Measurements from ENCODE around the gene PROKR2. TPM values are rescaled to one million over a fixed set of nuclear protein-coding genes. Genes with fewer than 3 reads are reported as not detected.

Gene PROKR2
- total and polyA plus RNA-seq, 9 of the 15 experiments (the other 6 are each of a cell fraction or from before 2014, with no cell fraction given) = not detected

DNA sequence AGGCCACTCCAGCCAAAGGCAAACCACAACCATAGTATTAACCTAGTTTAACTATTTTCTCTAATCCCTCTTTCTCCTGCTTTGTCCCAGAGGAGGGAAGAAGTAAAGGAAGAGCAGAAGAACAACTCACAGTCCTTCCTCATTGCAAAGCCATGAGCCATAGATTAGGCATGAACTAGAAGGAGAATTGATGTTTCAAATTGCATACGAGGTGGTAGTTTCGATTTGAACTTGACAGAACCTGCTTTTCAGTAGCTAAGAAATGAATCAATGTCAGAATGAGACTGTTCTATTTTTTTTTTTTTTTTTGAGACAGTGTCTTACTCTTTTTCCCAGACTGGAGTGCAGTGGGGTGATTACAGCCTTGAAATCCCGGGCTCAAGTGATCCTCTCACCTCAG lies 48.3 kb downstream of the PROKR2 start:
- FAIRE-seq = no peak
- POLR2A ChIA-PET = no interaction called here
- 0% methylated on average over 2 of the region's 3 CpGs for WGBS (ENCODE audit: insufficient coverage, low coverage, missing lambda C conversion rate)

DNA sequence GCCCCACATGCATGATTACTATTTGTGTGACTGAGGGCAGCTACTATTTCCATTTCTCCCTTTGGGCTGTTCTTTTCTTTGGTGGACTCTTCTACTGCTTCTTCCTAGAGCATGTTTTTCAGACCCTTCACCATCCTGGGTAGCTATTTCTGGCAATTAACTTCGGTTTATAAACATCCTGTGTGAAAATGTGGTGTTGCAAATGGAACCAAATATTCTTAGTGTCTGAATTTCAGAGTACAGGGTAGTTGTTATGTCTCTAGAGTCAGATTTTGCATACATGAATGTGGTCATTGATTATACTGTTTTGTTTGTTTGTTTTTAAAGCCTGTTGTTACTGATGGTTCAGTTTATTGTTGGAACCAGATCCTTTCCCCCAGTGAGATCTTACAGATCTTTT lies 49.7 kb downstream of the PROKR2 start:
- Histone ChIP-seq H4K20me1 (replicated peaks; ENCODE audit: control insufficient read depth, insufficient read depth, low read length) (no peaks in the 10 kb centered on the region), H3K9me1 (ENCODE audit: control insufficient read depth, insufficient read depth, low read length) (no peaks in the 10 kb centered on the region), H3K79me2 (ENCODE audit: control insufficient read depth, insufficient read depth, low read length) (no peaks in the 10 kb centered on the region), H3K27me3 (ENCODE audit: control insufficient read depth in 2 of 2, insufficient read depth in 2 of 2, low read length in 2 of 2) (peaks cover 0 to 19% of the 10 kb centered on the region in 2 experiments; a peak in 3 of 5 replicates), H3K4me3 (no peak overlapping the region), H3K36me3 (ENCODE audit: control insufficient read depth, insufficient read depth, low read length) (no peaks in the 10 kb centered on the region), H2AFZ (ENCODE audit: low read depth, low read length) (no peak overlapping the region), H3K9me3 (replicated peaks; ENCODE audit: control insufficient read depth, insufficient read depth, low read depth, low read length) (no peaks in the 10 kb centered on the region), H3K27ac (ENCODE audit: extremely low read depth, low read depth, low read length) (no peak overlapping the region), H3K9ac (ENCODE audit: insufficient read depth in 1 of 2, low read depth in 2 of 2, low read length in 2 of 2) (no peak overlapping the region), H3K4me2 (ENCODE audit: insufficient read depth, low read length) (no peak overlapping the region), H3K4me1 (replicated peaks in 1 of 2; ENCODE audit: control insufficient read depth in 2 of 2, insufficient read depth in 2 of 2, low read length in 2 of 2) (no peaks in the 10 kb centered on the region)
- TF ChIP-seq IRF1 (CRISPR knock-in tag; IDR thresholded peaks at IDR 0.05; ENCODE audit: borderline replicate concordance) (no peak), CAMTA2 (CRISPR knock-in tag; conservative IDR thresholded peaks at IDR 0.05) (no peak), SIN3B (IDR thresholded peaks at IDR 0.05; ENCODE audit: low read depth) (no peak), ESRRA (IDR thresholded peaks at IDR 0.05; ENCODE audit: borderline replicate concordance, low read depth) (no peak), CGGBP1 (CRISPR knock-in tag; IDR thresholded peaks at IDR 0.05) (no peak), U2AF1 (optimal IDR thresholded peaks at IDR 0.05; ENCODE audit: low read depth, low read length) (no peak)
- intact Hi-C loops (cut with micrococcal nuclease) = no loop called here
- no peak for FAIRE-seq
- no peak for ATAC-seq
- 0% methylated on average over 1 of the region's 1 CpG for WGBS (ENCODE audit: insufficient coverage, low coverage, missing lambda C conversion rate)
- POLR2A ChIA-PET = no interaction called here
- CTCF ChIA-PET (ENCODE audit: low intra/inter-chr PET ratio) = no interaction called here
- no peak for DNase-seq (ENCODE audit: extremely low read depth in 1 of 4, low spot score in 3 of 4)
- in situ Hi-C loops (cut with MboI) = no loop called here
- BruUV-seq (replicated peaks) = no TSS peak

More for the DNA sequence above, 48.3 kb downstream of the PROKR2 start:
- Histone ChIP-seq H3K9ac (ENCODE audit: insufficient read depth in 1 of 2, low read depth in 2 of 2, low read length in 2 of 2) (no peak overlapping the region), H3K4me1 (replicated peaks in 1 of 2; ENCODE audit: control insufficient read depth in 2 of 2, insufficient read depth in 2 of 2, low read length in 2 of 2) (no peaks in the 10 kb centered on the region), H3K27me3 (ENCODE audit: control insufficient read depth in 2 of 2, insufficient read depth in 2 of 2, low read length in 2 of 2) (peaks cover 0 to 19% of the 10 kb centered on the region in 2 experiments; a peak in 4 of 5 replicates), H3K9me3 (replicated peaks; ENCODE audit: control insufficient read depth, insufficient read depth, low read depth, low read length) (no peaks in the 10 kb centered on the region), H3K79me2 (ENCODE audit: control insufficient read depth, insufficient read depth, low read length) (no peaks in the 10 kb centered on the region), H4K20me1 (replicated peaks; ENCODE audit: control insufficient read depth, insufficient read depth, low read length) (no peaks in the 10 kb centered on the region), H3K4me2 (ENCODE audit: insufficient read depth, low read length) (no peak overlapping the region), H3K36me3 (ENCODE audit: control insufficient read depth, insufficient read depth, low read length) (no peaks in the 10 kb centered on the region), H2AFZ (ENCODE audit: low read depth, low read length) (no peak overlapping the region), H3K9me1 (ENCODE audit: control insufficient read depth, insufficient read depth, low read length) (no peaks in the 10 kb centered on the region), H3K4me3 (no peak overlapping the region), H3K27ac (ENCODE audit: extremely low read depth, low read depth, low read length) (no peak overlapping the region)
- in situ Hi-C loops (cut with MboI) = no loop called here
- BruUV-seq (replicated peaks) = no TSS peak
- no peak for DNase-seq (ENCODE audit: extremely low read depth in 1 of 4, low spot score in 3 of 4)
- intact Hi-C loops (cut with micrococcal nuclease) = no loop called here
- CTCF ChIA-PET (ENCODE audit: low intra/inter-chr PET ratio) = no interaction called here
- TF ChIP-seq CBX3 (IDR thresholded peaks at IDR 0.05; ENCODE audit: borderline replicate concordance in 1 of 2, low read length in 2 of 2) (no peak), THRAP3 (IDR thresholded peaks at IDR 0.05; ENCODE audit: borderline replicate concordance) (no peak), ZKSCAN8 (CRISPR knock-in tag; IDR thresholded peaks at IDR 0.05) (no peak)
- no peak for ATAC-seq
